Trophoblast cell (in vitro differentiated cells and primary cell): ENCODE measurements around the gene MLC1.

Experiments used
- DNase-seq, 2 donors: peaks; one replicate each; pipeline ENCODE4 v3.0.0-alpha.2; 2016
- H2AFZ ChIP-seq: 2 replicates; pipeline ENCODE4 v1.6.1; 2013; ENCODE audit warnings: low read length, moderate library complexity, mild to moderate bottlenecking; ENCODE audit not compliant: insufficient read depth, poor library complexity
- H2AK5ac ChIP-seq: 2 replicates; pipeline ENCODE4 v1.6.1; 2013; ENCODE audit warnings: mild to moderate bottlenecking, low read length
- H2BK120ac ChIP-seq: 2 replicates; pipeline ENCODE4 v1.6.1; 2013; ENCODE audit warnings: low read length, mild to moderate bottlenecking, moderate library complexity; ENCODE audit not compliant: insufficient read depth, poor library complexity
- H2BK12ac ChIP-seq: 2 replicates; pipeline ENCODE4 v1.6.1; 2013; ENCODE audit warnings: mild to moderate bottlenecking, low read length, moderate library complexity
- H2BK5ac ChIP-seq: 2 replicates; pipeline ENCODE4 v1.6.1; 2013; ENCODE audit warnings: low read length, low read depth, moderate library complexity, mild to moderate bottlenecking; ENCODE audit not compliant: poor library complexity
- H3K14ac ChIP-seq: 2 replicates; pipeline ENCODE4 v1.6.1; 2013; ENCODE audit warnings: mild to moderate bottlenecking, low read length
- H3K18ac ChIP-seq: 2 replicates; pipeline ENCODE4 v1.6.1; 2013; ENCODE audit warnings: mild to moderate bottlenecking, low read length
- H3K23ac ChIP-seq: 2 replicates; pipeline ENCODE4 v1.6.1; 2013; ENCODE audit warnings: low read length
- H3K27ac ChIP-seq: 2 replicates; pipeline ENCODE4 v1.5.1; 2013; ENCODE audit warnings: low read depth, mild to moderate bottlenecking, inconsistent platforms, low read length, moderate library complexity
- H3K27me3 ChIP-seq: 2 replicates; pipeline ENCODE4 v1.6.1; 2013; ENCODE audit warnings: inconsistent platforms, mild to moderate bottlenecking, low read length, moderate library complexity; ENCODE audit not compliant: insufficient read depth
- H3K36me3 ChIP-seq, 2 experiments: 1 replicate in 1 of 2; 2 replicates in 1 of 2; pipeline ENCODE4 v1.6.1; 2013; ENCODE audit warnings: low read length in 2 of 2, mild to moderate bottlenecking in 2 of 2, moderate library complexity in 1 of 2; ENCODE audit not compliant: insufficient read depth in 2 of 2, control insufficient read depth in 1 of 2
- H3K4ac ChIP-seq: 2 replicates; pipeline ENCODE4 v1.6.1; 2013; ENCODE audit warnings: low read depth, mild to moderate bottlenecking, low read length, moderate library complexity
- H3K4me1 ChIP-seq, 2 experiments: 1 replicate in 1 of 2; 2 replicates in 1 of 2; pipeline ENCODE4 v1.6.1; 2013; ENCODE audit warnings: low read length in 2 of 2, mild to moderate bottlenecking in 2 of 2, moderate library complexity in 1 of 2; ENCODE audit not compliant: insufficient read depth in 2 of 2, control insufficient read depth in 1 of 2
- H3K4me2 ChIP-seq: 2 replicates; pipeline ENCODE4 v1.6.1; 2013; ENCODE audit warnings: inconsistent platforms, mild to moderate bottlenecking, low read length, moderate library complexity
- H3K4me3 ChIP-seq: 2 replicates; pipeline ENCODE4 v1.5.1; 2013; ENCODE audit warnings: mild to moderate bottlenecking, low read depth, low read length, inconsistent platforms
- H3K79me1 ChIP-seq: one replicate; pipeline ENCODE4 v1.6.1; 2013; ENCODE audit warnings: low read length
- H3K79me2 ChIP-seq: 2 replicates; pipeline ENCODE4 v1.6.1; 2013; ENCODE audit warnings: low read length, mild to moderate bottlenecking; ENCODE audit not compliant: control insufficient read depth, insufficient read depth, poor library complexity
- H3K9ac ChIP-seq: 2 replicates; pipeline ENCODE4 v1.6.1; 2013; ENCODE audit warnings: mild to moderate bottlenecking, low read length
- H3K9me3 ChIP-seq: 2 replicates; pipeline ENCODE4 v1.6.1; 2013; ENCODE audit warnings: low read depth, mild to moderate bottlenecking, control low read depth, inconsistent platforms, low read length; ENCODE audit not compliant: insufficient read depth
- H4K12ac ChIP-seq: 2 replicates; pipeline ENCODE4 v1.6.1; 2013; ENCODE audit warnings: low read depth, mild to moderate bottlenecking, low read length, moderate library complexity
- H4K8ac ChIP-seq: 2 replicates; pipeline ENCODE4 v1.6.1; 2013; ENCODE audit warnings: low read depth, mild to moderate bottlenecking, low read length, moderate library complexity
- H4K91ac ChIP-seq: one replicate; pipeline ENCODE4 v1.6.1; 2013; ENCODE audit warnings: low read depth, mild to moderate bottlenecking, low read length, moderate library complexity
- WGBS: extraction: QIAGEN DNeasy Blood & Tissue Kit; methylation state at CpG from one replicate; pipeline ENCODE4 v1.1.7; 2013; ENCODE audit warnings: missing lambda C conversion rate; ENCODE audit not compliant: insufficient read length, insufficient coverage; ENCODE audit errors: extremely low coverage; 5-methylcytosine and 5-hydroxymethylcytosine counted together

MLC1 gene

GRCh38 chr22:50014053-50014501, 71.1 kb downstream of the MLC1 start:
- Histone ChIP-seq H3K18ac (no peak overlapping the region), H4K8ac (no peak overlapping the region), H3K79me2 (no peaks in the 10 kb centered on the region), H2BK12ac (no peak overlapping the region), H3K9me3 (peaks cover 4% of the 10 kb centered on the region), H2AK5ac (no peak overlapping the region), H3K23ac (no peak overlapping the region), H3K4me1 (no peaks in the 10 kb centered on the region), H3K4me2 (no peak overlapping the region), H3K14ac (no peak overlapping the region), H4K91ac (no peak overlapping the region), H3K9ac (no peak overlapping the region), H3K79me1 (no peaks in the 10 kb centered on the region), H3K27ac (no peak overlapping the region), H2BK5ac (no peak overlapping the region), H4K12ac (no peak overlapping the region), H2BK120ac (no peak overlapping the region), H3K4me3 (no peak overlapping the region), H3K27me3 (peaks cover 37% of the 10 kb centered on the region), H2AFZ (no peak overlapping the region), H3K36me3 (no peaks in the 10 kb centered on the region), H3K4ac (no peak overlapping the region)
- WGBS: no CpG with 5 or more reads among the region's 16 CpGs
- DNase-seq: no peak

GRCh38 chr22:50012211-50013181, 72.7 kb downstream of the MLC1 start, which contains the start of gene IL17REL:
TSS of gene IL17REL (minus strand) at chr22:50012765. CDS start at chr22:50012646, 119 bp downstream.
- no peak within 1 kb of the TSS for H3K4ac ChIP-seq
- H3K18ac ChIP-seq: no peak within 1 kb of the TSS
- no peak within 1 kb of the TSS for H3K9ac ChIP-seq
- H3K9me3 ChIP-seq: peaks cover 4% of the 10 kb centered on the region
- H3K23ac ChIP-seq: no peak within 1 kb of the TSS
- no peaks in the 10 kb centered on the region for H3K36me3 ChIP-seq
- H2AFZ ChIP-seq: no peak within 1 kb of the TSS
- no peaks in the 10 kb centered on the region for H3K4me1 ChIP-seq
- no peak within 1 kb of the TSS for H2AK5ac ChIP-seq
- no peak within 1 kb of the TSS for H4K91ac ChIP-seq
- no peak within 1 kb of the TSS for H3K14ac ChIP-seq
- H2BK5ac ChIP-seq: no peak within 1 kb of the TSS
- no peaks in the 10 kb centered on the region for H3K79me2 ChIP-seq
- no peak within 1 kb of the TSS for H3K27ac ChIP-seq
- H4K8ac ChIP-seq: no peak within 1 kb of the TSS
- no peak within 1 kb of the TSS for H3K4me3 ChIP-seq
- no CpG with 5 or more reads among the region's 29 CpGs for WGBS
- no peak within 1 kb of the TSS for H2BK12ac ChIP-seq
- H4K12ac ChIP-seq: no peak within 1 kb of the TSS
- H3K27me3 ChIP-seq: peaks cover 37% of the 10 kb centered on the region
- no peaks in the 10 kb centered on the region for H3K79me1 ChIP-seq
- H3K4me2 ChIP-seq: no peak within 1 kb of the TSS
- H2BK120ac ChIP-seq: no peak within 1 kb of the TSS
- DNase-seq: peak in 1 of 2 donors; percentile 24

GRCh38 chr22:50011447-50012210, 73.6 kb downstream of the MLC1 start:
- no peak overlapping the region for H2BK5ac ChIP-seq
- H3K9ac ChIP-seq: no peak overlapping the region
- H3K79me2 ChIP-seq: no peaks in the 10 kb centered on the region
- H2AFZ ChIP-seq: no peak overlapping the region
- no peaks in the 10 kb centered on the region for H3K4me1 ChIP-seq
- no peak overlapping the region for H2BK120ac ChIP-seq
- H2AK5ac ChIP-seq: no peak overlapping the region
- no peak overlapping the region for H3K18ac ChIP-seq
- peaks cover 4% of the 10 kb centered on the region for H3K9me3 ChIP-seq
- no peak for DNase-seq
- no peak overlapping the region for H3K4me3 ChIP-seq
- no peak overlapping the region for H3K27ac ChIP-seq
- no peak overlapping the region for H3K14ac ChIP-seq
- no CpG with 5 or more reads among the region's 18 CpGs for WGBS
- H3K23ac ChIP-seq: no peak overlapping the region
- H3K36me3 ChIP-seq: no peaks in the 10 kb centered on the region
- no peak overlapping the region for H4K8ac ChIP-seq
- no peak overlapping the region for H4K12ac ChIP-seq
- H3K4me2 ChIP-seq: no peak overlapping the region
- H3K27me3 ChIP-seq: peaks cover 34% of the 10 kb centered on the region
- no peaks in the 10 kb centered on the region for H3K79me1 ChIP-seq
- no peak overlapping the region for H3K4ac ChIP-seq
- no peak overlapping the region for H2BK12ac ChIP-seq
- no peak overlapping the region for H4K91ac ChIP-seq

GRCh38 chr22:50010676-50011446, 74.4 kb downstream of the MLC1 start:
- Histone ChIP-seq H3K14ac (no peak overlapping the region), H4K91ac (no peak overlapping the region), H3K79me2 (no peaks in the 10 kb centered on the region), H3K4ac (no peak overlapping the region), H3K27me3 (peaks cover 27% of the 10 kb centered on the region), H2BK120ac (no peak overlapping the region), H3K4me3 (no peak overlapping the region), H3K23ac (no peak overlapping the region), H2BK5ac (no peak overlapping the region), H4K8ac (no peak overlapping the region), H3K4me2 (no peak overlapping the region), H3K9me3 (no peaks in the 10 kb centered on the region), H2AK5ac (no peak overlapping the region), H3K9ac (no peak overlapping the region), H2BK12ac (no peak overlapping the region), H4K12ac (no peak overlapping the region), H3K18ac (no peak overlapping the region), H2AFZ (no peak overlapping the region), H3K79me1 (no peaks in the 10 kb centered on the region), H3K27ac (no peak overlapping the region), H3K36me3 (no peaks in the 10 kb centered on the region), H3K4me1 (no peaks in the 10 kb centered on the region)
- DNase-seq: no peak
- no CpG with 5 or more reads among the region's 61 CpGs for WGBS
